Amniotic stem cell (primary cell): ENCODE results near the gene TBC1D14.
"Not testable (repeated sequence)": the region's sequence is repeated elsewhere in the genome, so short reads cannot be mapped to it uniquely, and the experiment has no call there.

Source experiments
- DNase-seq: peaks from one replicate; lab custom pipeline; 2025; lab: John Stamatoyannopoulos, UW

The TBC1D14 gene

GRCh38 chr4:6910340-6910959, 824 bp downstream of the TBC1D14 start:
- no peak for DNase-seq

GRCh38 chr4:6910960-6911874, 1.6 kb downstream of the TBC1D14 start:
- no peak for DNase-seq

GRCh38 chr4:6911917-6912316, 2.3 kb downstream of the TBC1D14 start:
- not testable (repeated sequence) for DNase-seq

GRCh38 chr4:6912441-6912840, 2.8 kb downstream of the TBC1D14 start:
- DNase-seq = no peak

GRCh38 chr4:6913350-6913905, 3.8 kb downstream of the TBC1D14 start:
- no peak for DNase-seq

- DNase-seq = no peak
These were observed 4.8 kb downstream of the TBC1D14 start for GRCh38 chr4:6914448-6914847.

- DNase-seq = no peak
These were observed 5.7 kb downstream of the TBC1D14 start for GRCh38 chr4:6915041-6916005.

- DNase-seq = no peak
These were observed 6.5 kb downstream of the TBC1D14 start for GRCh38 chr4:6916069-6916586.

GRCh38 chr4:6916587-6917460, 7.2 kb downstream of the TBC1D14 start:
- no peak for DNase-seq

GRCh38 chr4:6917461-6918271, 8.0 kb downstream of the TBC1D14 start:
- no peak for DNase-seq

- no peak for DNase-seq
These were observed 8.7 kb downstream of the TBC1D14 start for GRCh38 chr4:6918338-6918737.

- DNase-seq = no peak
These were observed 10.5 kb downstream of the TBC1D14 start for GRCh38 chr4:6920171-6920570.

- no peak for DNase-seq
These were observed 13.9 kb downstream of the TBC1D14 start for GRCh38 chr4:6923507-6923906.

GRCh38 chr4:6924361-6924779, 14.7 kb downstream of the TBC1D14 start:
- no peak for DNase-seq

GRCh38 chr4:6925357-6925836, 15.8 kb downstream of the TBC1D14 start:
- no peak for DNase-seq

GRCh38 chr4:6926081-6926480, 16.5 kb downstream of the TBC1D14 start:
- DNase-seq = no peak

- no peak for DNase-seq
These were observed 17.3 kb downstream of the TBC1D14 start for GRCh38 chr4:6926681-6927478.

GRCh38 chr4:6928081-6928480, 18.5 kb downstream of the TBC1D14 start:
- no peak for DNase-seq

GRCh38 chr4:6929339-6929811, 19.7 kb downstream of the TBC1D14 start:
- DNase-seq = no peak
